NCI-H2029 (cell line): Measurements from ENCODE around the gene CELF1.
"Not testable (repeated sequence)": the region's sequence is repeated elsewhere in the genome, so short reads cannot be mapped to it uniquely, and the experiment has no call there.

ENCODE experiments used
- DNase-seq: peaks from one replicate; lab custom pipeline; 2025; lab: John Stamatoyannopoulos, UW

Gene CELF1

GRCh38 chr11:47573321-47573720, 20.4 kb upstream of the CELF1 start:
- no peak for DNase-seq

GRCh38 chr11:47572715-47573255, 19.9 kb upstream of the CELF1 start:
- no peak for DNase-seq

- no peak for DNase-seq
Measured at GRCh38 chr11:47571895-47572294, 19.0 kb upstream of the CELF1 start.

- no peak for DNase-seq
Measured at GRCh38 chr11:47571357-47571729, 18.4 kb upstream of the CELF1 start.

- DNase-seq = no peak
Measured at GRCh38 chr11:47570651-47571356, 17.9 kb upstream of the CELF1 start.

GRCh38 chr11:47569646-47570045, 16.7 kb upstream of the CELF1 start:
- DNase-seq = no peak

- DNase-seq = no peak
Measured at GRCh38 chr11:47566149-47566698, 13.3 kb upstream of the CELF1 start.

GRCh38 chr11:47565340-47566148, 12.6 kb upstream of the CELF1 start, which contains the start of gene PTPMT1:
Gene PTPMT1 (plus strand): TSS chr11:47565599. CDS start chr11:47565623, 24 bp downstream.
- peak; percentile 65 for DNase-seq

- DNase-seq = no peak
Measured at GRCh38 chr11:47564933-47565339, 12.0 kb upstream of the CELF1 start.

GRCh38 chr11:47564366-47564765, 11.4 kb upstream of the CELF1 start:
- DNase-seq = not testable (repeated sequence)

GRCh38 chr11:47562393-47562792, 9.5 kb upstream of the CELF1 start:
- DNase-seq = not testable (repeated sequence)

- DNase-seq = no peak
Measured at GRCh38 chr11:47560426-47560825, 7.5 kb upstream of the CELF1 start.

- no peak for DNase-seq
Measured at GRCh38 chr11:47558695-47559094, 5.8 kb upstream of the CELF1 start.

- DNase-seq = not testable (repeated sequence)
Measured at GRCh38 chr11:47557004-47557403, 4.1 kb upstream of the CELF1 start.

GRCh38 chr11:47553406-47553743, 443 bp upstream of the CELF1 start:
- no peak for DNase-seq

- DNase-seq = no peak
Measured at GRCh38 chr11:47552056-47552565, 821 bp downstream of the CELF1 start.

GRCh38 chr11:47551086-47551485, 1.8 kb downstream of the CELF1 start:
- DNase-seq = no peak

GRCh38 chr11:47550288-47551047, 2.5 kb downstream of the CELF1 start:
- no peak for DNase-seq

- not testable (repeated sequence) for DNase-seq
Measured at GRCh38 chr11:47546274-47546673, 6.7 kb downstream of the CELF1 start.

- DNase-seq = no peak
Measured at GRCh38 chr11:47545298-47545697, 7.6 kb downstream of the CELF1 start.

- DNase-seq = no peak
Measured at GRCh38 chr11:47541070-47541469, 11.9 kb downstream of the CELF1 start.

GRCh38 chr11:47539681-47540039, 13.3 kb downstream of the CELF1 start:
- no peak for DNase-seq
